Astrocyte of the spinal cord (primary cell): ENCODE results near the gene POU4F1.
"Not testable (repeated sequence)": the region's sequence is repeated elsewhere in the genome, so short reads cannot be mapped to it uniquely, and the experiment has no call there.

Experiments used
- DNase-seq: peaks from one replicate; pipeline ENCODE4 v3.0.0; 2011; ENCODE audit warnings: low read depth, low spot score
- H3K4me3 ChIP-seq: 2 replicates; pipeline ENCODE4 v1.5.1; 2011; ENCODE audit warnings: low read depth, mild to moderate bottlenecking, low read length, moderate library complexity
- in situ Hi-C: cut with HindIII; loops from 2 replicates; pipeline ENCODE4 v1.10.0; 2017; ENCODE audit warnings: low sequenced_read_pairs
- TF ChIP-seq, protein P1 (sequence below): IDR thresholded peaks from 2 replicates; pipeline ENCODE4 v1.5.1; 2012; ENCODE audit warnings: low read depth, mild to moderate bottlenecking, low read length, inconsistent platforms

POU4F1 gene, protein sequence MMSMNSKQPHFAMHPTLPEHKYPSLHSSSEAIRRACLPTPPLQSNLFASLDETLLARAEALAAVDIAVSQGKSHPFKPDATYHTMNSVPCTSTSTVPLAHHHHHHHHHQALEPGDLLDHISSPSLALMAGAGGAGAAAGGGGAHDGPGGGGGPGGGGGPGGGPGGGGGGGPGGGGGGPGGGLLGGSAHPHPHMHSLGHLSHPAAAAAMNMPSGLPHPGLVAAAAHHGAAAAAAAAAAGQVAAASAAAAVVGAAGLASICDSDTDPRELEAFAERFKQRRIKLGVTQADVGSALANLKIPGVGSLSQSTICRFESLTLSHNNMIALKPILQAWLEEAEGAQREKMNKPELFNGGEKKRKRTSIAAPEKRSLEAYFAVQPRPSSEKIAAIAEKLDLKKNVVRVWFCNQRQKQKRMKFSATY

DNA sequence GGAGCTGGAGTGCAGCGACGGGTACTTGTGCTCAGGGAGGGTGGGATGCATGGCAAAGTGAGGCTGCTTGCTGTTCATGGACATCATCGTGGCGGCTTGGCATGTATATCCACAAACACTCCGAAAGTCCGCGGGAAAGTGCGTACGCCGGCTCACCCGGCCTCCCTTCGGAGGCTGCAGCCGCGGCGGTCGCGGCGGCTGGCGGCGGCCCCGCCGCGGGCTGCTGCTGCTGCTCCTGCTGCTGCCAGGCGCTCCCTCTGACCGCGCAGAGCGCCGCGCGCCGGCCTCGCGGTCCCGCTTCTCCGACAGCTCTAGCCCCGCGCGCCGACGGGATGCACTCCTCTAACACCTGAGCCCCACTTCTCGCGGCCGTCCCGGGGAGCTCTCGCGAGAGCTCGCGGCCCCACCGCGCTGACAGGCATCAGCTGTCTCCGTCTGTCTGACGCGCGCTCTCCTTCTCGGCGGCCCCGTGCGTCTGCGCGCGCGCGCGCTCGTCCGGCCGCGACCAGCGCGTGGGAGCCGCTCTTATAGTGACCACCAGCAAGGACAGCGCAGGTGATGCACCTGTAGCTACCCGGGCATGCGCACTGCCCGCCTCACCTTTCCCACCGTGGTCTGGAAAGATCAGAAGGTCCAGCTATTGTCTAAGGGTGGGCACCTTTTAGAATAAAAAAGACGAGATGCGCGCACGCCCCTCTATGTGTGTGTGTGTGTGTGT, at the start of gene POU4F1:
TSS of gene POU4F1 (minus strand) at position 313 of the 718 bp plus-strand sequence. CDS start at position 87, 226 bp downstream.
- no peak for DNase-seq
- TF ChIP-seq, protein P1, sequence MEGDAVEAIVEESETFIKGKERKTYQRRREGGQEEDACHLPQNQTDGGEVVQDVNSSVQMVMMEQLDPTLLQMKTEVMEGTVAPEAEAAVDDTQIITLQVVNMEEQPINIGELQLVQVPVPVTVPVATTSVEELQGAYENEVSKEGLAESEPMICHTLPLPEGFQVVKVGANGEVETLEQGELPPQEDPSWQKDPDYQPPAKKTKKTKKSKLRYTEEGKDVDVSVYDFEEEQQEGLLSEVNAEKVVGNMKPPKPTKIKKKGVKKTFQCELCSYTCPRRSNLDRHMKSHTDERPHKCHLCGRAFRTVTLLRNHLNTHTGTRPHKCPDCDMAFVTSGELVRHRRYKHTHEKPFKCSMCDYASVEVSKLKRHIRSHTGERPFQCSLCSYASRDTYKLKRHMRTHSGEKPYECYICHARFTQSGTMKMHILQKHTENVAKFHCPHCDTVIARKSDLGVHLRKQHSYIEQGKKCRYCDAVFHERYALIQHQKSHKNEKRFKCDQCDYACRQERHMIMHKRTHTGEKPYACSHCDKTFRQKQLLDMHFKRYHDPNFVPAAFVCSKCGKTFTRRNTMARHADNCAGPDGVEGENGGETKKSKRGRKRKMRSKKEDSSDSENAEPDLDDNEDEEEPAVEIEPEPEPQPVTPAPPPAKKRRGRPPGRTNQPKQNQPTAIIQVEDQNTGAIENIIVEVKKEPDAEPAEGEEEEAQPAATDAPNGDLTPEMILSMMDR, result no peak
- in situ Hi-C loops, result no loop called here
- H3K4me3 ChIP-seq, result no peak within 1 kb of the TSS

DNA sequence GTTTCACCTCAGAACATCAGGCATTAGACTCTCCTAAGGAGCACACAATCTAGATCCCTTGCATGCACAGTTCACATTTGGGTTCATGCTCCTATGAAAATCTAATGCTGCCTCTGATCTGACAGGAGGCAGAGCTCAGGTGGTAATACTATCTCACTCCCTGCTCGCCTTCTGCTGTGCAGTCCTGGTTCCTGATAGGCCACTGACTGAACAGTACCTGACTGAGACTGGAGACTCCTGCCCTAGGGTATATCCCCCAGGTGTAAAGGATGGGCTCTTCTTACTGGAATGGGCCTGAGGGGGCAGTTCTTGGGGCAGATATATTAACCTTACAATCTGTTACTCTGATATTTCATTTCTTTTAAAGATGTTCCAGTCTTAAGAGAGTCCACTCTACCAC, 49.3 kb upstream of the POU4F1 start:
- in situ Hi-C loops, result no loop called here
- TF ChIP-seq, protein P1, result no peak
- no peak overlapping the region for H3K4me3 ChIP-seq
- no peak for DNase-seq

DNA sequence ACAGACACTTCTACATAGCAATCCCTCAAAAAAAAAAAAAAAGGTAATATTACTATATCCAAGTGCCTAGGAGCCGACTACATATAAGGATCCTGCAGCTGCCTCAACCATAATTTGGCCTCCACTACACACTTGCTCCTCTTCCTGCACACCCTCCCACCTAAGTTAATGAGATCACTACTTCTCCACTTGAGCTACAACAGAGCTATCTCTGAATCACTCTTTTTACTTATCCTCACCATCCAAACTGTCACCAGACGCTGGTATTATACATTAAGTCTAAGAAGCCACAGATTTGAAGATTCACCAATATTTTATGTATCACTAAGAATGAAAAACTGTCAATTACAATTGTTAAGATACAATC, 47.3 kb upstream of the POU4F1 start:
- H3K4me3 ChIP-seq, result no peak overlapping the region
- no peak for DNase-seq
- TF ChIP-seq, protein P1, result no peak
- in situ Hi-C loops, result no loop called here

DNA sequence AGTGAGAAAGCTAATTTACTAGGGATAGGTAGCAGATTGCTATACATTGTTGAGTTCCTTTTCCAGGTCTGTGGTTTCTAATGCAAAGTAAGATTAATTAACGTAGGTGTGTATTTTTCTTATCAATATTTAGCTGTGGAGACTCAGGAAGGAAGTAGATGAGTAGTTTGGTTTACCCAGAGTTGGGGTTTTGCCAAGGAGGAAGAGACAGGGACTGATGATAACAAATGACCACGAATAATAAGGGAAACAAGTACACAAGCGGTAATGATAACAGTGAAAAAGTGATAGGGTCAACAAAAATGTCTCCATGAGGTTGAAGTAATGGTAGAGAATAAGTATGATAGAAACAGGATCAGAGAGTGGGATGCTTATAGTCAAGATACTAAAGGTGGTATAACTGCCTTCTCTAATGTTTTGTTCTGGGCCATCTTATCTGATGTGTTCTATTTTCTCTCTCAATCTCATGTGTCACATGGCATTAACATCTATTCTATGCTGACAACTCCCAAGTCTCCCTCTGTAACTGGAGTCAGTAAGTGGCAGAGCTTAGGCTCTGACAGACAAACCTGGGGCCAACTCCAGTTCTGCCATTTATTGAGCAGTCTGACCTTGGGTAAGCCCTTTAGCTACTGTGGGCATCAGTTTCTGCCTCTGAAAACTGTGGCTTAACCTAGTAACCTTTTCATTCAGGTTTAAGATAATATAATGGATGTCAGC, 46.8 kb upstream of the POU4F1 start:
- in situ Hi-C loops, result no loop called here
- H3K4me3 ChIP-seq, result no peak overlapping the region
- TF ChIP-seq, protein P1, result no peak
- DNase-seq, result no peak

DNA sequence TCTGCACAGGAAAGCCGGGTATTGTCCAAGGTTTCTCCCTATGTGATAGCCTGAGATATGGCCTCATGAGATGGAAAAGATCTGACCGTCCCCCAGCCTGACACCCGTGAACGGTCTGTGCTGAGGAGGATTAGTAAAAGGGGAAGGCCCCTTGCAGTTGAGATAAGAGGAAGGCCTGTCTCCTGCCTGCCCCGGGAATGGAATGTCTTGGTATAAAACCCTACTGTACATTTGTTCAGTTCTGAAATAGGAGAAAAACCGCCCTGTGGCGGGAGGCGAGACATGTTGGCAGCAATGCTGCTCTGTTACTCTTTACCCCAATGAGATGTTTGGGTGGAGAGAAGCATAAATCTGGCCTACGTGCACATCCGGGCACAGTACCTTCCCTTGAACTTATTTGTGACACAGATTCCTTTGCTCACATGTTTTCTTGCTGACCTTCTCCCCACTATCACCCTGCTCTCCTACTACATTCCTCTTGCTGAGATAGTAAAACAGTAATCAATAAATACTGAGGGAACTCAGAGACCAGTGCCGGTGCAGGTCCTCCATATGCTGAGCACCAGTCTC, 43.8 kb upstream of the POU4F1 start:
- DNase-seq, H3K4me3 ChIP-seq, in situ Hi-C loops: not testable (repeated sequence)

DNA sequence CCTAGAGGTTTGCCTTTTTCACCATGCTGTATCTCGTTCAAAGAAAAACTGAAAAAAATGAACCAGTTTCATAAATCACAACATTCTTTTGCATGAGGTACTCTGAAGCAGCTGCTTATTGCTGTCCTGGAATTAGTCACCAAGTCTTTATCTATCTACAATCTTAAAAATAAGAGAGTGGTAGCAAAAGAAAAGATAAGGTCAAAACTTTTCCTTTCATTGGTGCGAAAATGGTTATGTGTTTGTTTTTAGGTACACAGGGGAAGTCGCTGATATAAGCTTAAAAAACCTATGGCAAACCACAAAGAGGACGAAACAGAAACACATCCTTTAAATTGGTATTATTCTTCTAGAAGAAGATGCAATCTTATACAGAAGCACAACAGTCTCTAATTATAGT, 34.9 kb upstream of the POU4F1 start:
- in situ Hi-C loops, result no loop called here
- no peak overlapping the region for H3K4me3 ChIP-seq
- TF ChIP-seq, protein P1, result no peak
- DNase-seq, result no peak
